Loucy (cell line): Measurements from ENCODE around the gene VWA5B1.

Source experiments
- CTCF ChIP-seq: fragments of 200-600 bp; sonication (generic); conservative IDR thresholded peaks from 2 replicates; pipeline ENCODE4 v1.5.1; 2014; ENCODE audit warnings: mild to moderate bottlenecking, antibody characterized with exemption, low read length
- EZH2phosphoT487 ChIP-seq: fragments of 200-600 bp; IDR thresholded peaks from 2 replicates; pipeline ENCODE4 v1.6.1; 2018; ENCODE audit warnings: antibody characterized with exemption, mild to moderate bottlenecking, moderate library complexity, borderline replicate concordance

GRCh38 chr1:20381961-20382360 lies 91.3 kb downstream of the VWA5B1 start:
- no peak for TF ChIP-seq CTCF
- TF ChIP-seq EZH2phosphoT487: no peak
